Measurements from ENCODE around the gene EIF2B4. TPM values are rescaled to one million over a fixed set of nuclear protein-coding genes. Genes with fewer than 3 reads are reported as not detected.

EIF2B4 gene
- total and polyA plus RNA-seq, 2 of the 8 experiments (the other 6 are each of a cell fraction or from before 2014, with no cell fraction given) = 60.0 to 63.2 TPM

GRCh38 chr2:27322766-27323595 lies 47.2 kb downstream of the EIF2B4 start, which contains the start of gene MPV17 (continued):
- TF ChIP-seq GABPA (IDR thresholded peaks at IDR 0.05; ENCODE audit: borderline replicate concordance, insufficient read depth, low read length) (peak; percentile 82; the same call in 1 of the 2 replicates), BACH1 (IDR thresholded peaks at IDR 0.05; ENCODE audit: low read length) (0 out of 2 replicates have a peak, but pooled peaks have one; percentile 44), CREB1 (IDR thresholded peaks at IDR 0.05) (peak; percentile 80), KDM4A (IDR thresholded peaks at IDR 0.05; ENCODE audit: low read depth, low read length, severe bottlenecking) (peak; percentile 53), BRCA1 (IDR thresholded peaks at IDR 0.05; ENCODE audit: low read depth, low read length) (no peak), YY1 (IDR thresholded peaks at IDR 0.05; ENCODE audit: low read depth, low read length) (peak; percentile 51; the same call in 1 of the 2 replicates), TAF1 (IDR thresholded peaks at IDR 0.05; ENCODE audit: low read depth, low read length) (peak; percentile 79), TEAD4 (IDR thresholded peaks at IDR 0.05; ENCODE audit: low read depth, low read length) (no peak), KDM5A (IDR thresholded peaks at IDR 0.05; ENCODE audit: low read length) (0 out of 2 replicates have a peak, but pooled peaks have one; percentile 25), GTF2F1 (IDR thresholded peaks at IDR 0.05; ENCODE audit: borderline replicate concordance, low read depth, low read length) (peak; percentile 73; the same call in 1 of the 2 replicates), PHF8 (conservative IDR thresholded peaks at IDR 0.05; ENCODE audit: low read depth, low read length) (peak; percentile 90), MAX (IDR thresholded peaks at IDR 0.05) (peak; percentile 80), ATF3 (IDR thresholded peaks at IDR 0.05; ENCODE audit: insufficient read depth, low read depth, low read length) (no peak), CHD2 (IDR thresholded peaks at IDR 0.05; ENCODE audit: low read length) (peak; percentile 61), EGR1 (IDR thresholded peaks at IDR 0.05; ENCODE audit: borderline replicate concordance, low read depth, low read length) (no peak)
- TF ChIP-seq, protein P1, sequence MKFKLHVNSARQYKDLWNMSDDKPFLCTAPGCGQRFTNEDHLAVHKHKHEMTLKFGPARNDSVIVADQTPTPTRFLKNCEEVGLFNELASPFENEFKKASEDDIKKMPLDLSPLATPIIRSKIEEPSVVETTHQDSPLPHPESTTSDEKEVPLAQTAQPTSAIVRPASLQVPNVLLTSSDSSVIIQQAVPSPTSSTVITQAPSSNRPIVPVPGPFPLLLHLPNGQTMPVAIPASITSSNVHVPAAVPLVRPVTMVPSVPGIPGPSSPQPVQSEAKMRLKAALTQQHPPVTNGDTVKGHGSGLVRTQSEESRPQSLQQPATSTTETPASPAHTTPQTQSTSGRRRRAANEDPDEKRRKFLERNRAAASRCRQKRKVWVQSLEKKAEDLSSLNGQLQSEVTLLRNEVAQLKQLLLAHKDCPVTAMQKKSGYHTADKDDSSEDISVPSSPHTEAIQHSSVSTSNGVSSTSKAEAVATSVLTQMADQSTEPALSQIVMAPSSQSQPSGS (IDR thresholded peaks at IDR 0.05; ENCODE audit: low read length) = no peak
- TF ChIP-seq, protein P2, sequence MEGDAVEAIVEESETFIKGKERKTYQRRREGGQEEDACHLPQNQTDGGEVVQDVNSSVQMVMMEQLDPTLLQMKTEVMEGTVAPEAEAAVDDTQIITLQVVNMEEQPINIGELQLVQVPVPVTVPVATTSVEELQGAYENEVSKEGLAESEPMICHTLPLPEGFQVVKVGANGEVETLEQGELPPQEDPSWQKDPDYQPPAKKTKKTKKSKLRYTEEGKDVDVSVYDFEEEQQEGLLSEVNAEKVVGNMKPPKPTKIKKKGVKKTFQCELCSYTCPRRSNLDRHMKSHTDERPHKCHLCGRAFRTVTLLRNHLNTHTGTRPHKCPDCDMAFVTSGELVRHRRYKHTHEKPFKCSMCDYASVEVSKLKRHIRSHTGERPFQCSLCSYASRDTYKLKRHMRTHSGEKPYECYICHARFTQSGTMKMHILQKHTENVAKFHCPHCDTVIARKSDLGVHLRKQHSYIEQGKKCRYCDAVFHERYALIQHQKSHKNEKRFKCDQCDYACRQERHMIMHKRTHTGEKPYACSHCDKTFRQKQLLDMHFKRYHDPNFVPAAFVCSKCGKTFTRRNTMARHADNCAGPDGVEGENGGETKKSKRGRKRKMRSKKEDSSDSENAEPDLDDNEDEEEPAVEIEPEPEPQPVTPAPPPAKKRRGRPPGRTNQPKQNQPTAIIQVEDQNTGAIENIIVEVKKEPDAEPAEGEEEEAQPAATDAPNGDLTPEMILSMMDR (IDR thresholded peaks at IDR 0.05; ENCODE audit: control extremely low read depth in 1 of 3, insufficient read depth in 1 of 3, low read depth in 1 of 3, low read length in 3 of 3) = no peak
- TF ChIP-seq, protein P3, sequence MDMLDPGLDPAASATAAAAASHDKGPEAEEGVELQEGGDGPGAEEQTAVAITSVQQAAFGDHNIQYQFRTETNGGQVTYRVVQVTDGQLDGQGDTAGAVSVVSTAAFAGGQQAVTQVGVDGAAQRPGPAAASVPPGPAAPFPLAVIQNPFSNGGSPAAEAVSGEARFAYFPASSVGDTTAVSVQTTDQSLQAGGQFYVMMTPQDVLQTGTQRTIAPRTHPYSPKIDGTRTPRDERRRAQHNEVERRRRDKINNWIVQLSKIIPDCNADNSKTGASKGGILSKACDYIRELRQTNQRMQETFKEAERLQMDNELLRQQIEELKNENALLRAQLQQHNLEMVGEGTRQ (IDR thresholded peaks at IDR 0.05; ENCODE audit: low read length) = peak; percentile 93
